NB4 (cell line): ENCODE data around the gene SUSD4.

Experiments
- CTCF ChIP-seq: IDR thresholded peaks from one replicate; pipeline ENCODE4 v1.5.1; 2012; ENCODE audit warnings: low read depth, low read length
- MAX ChIP-seq: IDR thresholded peaks from 2 replicates; pipeline ENCODE4 v1.6.1; 2011; ENCODE audit warnings: low read depth, low read length
- MYC ChIP-seq: IDR thresholded peaks from 2 replicates; pipeline ENCODE4 v1.6.1; 2011; ENCODE audit warnings: low read depth, low read length
- POLR2A ChIP-seq: IDR thresholded peaks from 2 replicates; pipeline ENCODE4 v1.6.1; 2011; ENCODE audit warnings: mild to moderate bottlenecking; ENCODE audit not compliant: insufficient read length; ENCODE audit errors: extremely low read depth

- TF ChIP-seq CTCF (no peak), POLR2A (no peak), MAX (no peak), MYC (no peak)
These were observed 156.5 kb downstream of the SUSD4 start for GRCh38 chr1:223207293-223208066.
